GM19372 (cell line): ENCODE results near the gene TIMP3.

Experiments
- ATAC-seq: cut with Tn5 transposase; IDR thresholded peaks from one replicate; pipeline ENCODE4 v1.9.1; 2021; ENCODE audit warnings: mild to moderate bottlenecking, low read depth, moderate library complexity; ENCODE audit not compliant: unreplicated experiment

Gene TIMP3

GRCh38 chr22:32827049-32827602, 25.6 kb downstream of the TIMP3 start:
- no peak for ATAC-seq

GRCh38 chr22:32828150-32828549, 26.6 kb downstream of the TIMP3 start:
- ATAC-seq = no peak

- ATAC-seq = no peak
Observed at GRCh38 chr22:32828561-32828960, 27.1 kb downstream of the TIMP3 start.

- ATAC-seq = no peak
Observed at GRCh38 chr22:32829451-32829851, 27.9 kb downstream of the TIMP3 start.

GRCh38 chr22:32830473-32830872, 29.0 kb downstream of the TIMP3 start:
- ATAC-seq = no peak

- no peak for ATAC-seq
Observed at GRCh38 chr22:32830957-32831356, 29.5 kb downstream of the TIMP3 start.

GRCh38 chr22:32831584-32831983, 30.1 kb downstream of the TIMP3 start:
- ATAC-seq = no peak

GRCh38 chr22:32832174-32832573, 30.7 kb downstream of the TIMP3 start:
- ATAC-seq = no peak

GRCh38 chr22:32836280-32837123, 35.0 kb downstream of the TIMP3 start:
- ATAC-seq = no peak

- ATAC-seq = no peak
Observed at GRCh38 chr22:32837142-32837541, 35.6 kb downstream of the TIMP3 start.

GRCh38 chr22:32837803-32838202, 36.3 kb downstream of the TIMP3 start:
- ATAC-seq = no peak

GRCh38 chr22:32839831-32840584, 38.5 kb downstream of the TIMP3 start:
- no peak for ATAC-seq

- no peak for ATAC-seq
Observed at GRCh38 chr22:32841175-32841574, 39.7 kb downstream of the TIMP3 start.

GRCh38 chr22:32842486-32842885, 41.0 kb downstream of the TIMP3 start:
- no peak for ATAC-seq

GRCh38 chr22:32843300-32843699, 41.8 kb downstream of the TIMP3 start:
- ATAC-seq = no peak

- ATAC-seq = no peak
Observed at GRCh38 chr22:32844251-32844650, 42.7 kb downstream of the TIMP3 start.

GRCh38 chr22:32846780-32847491, 45.4 kb downstream of the TIMP3 start:
- no peak for ATAC-seq

- ATAC-seq = no peak
Observed at GRCh38 chr22:32848226-32848625, 46.7 kb downstream of the TIMP3 start.

- no peak for ATAC-seq
Observed at GRCh38 chr22:32849501-32849900, 48.0 kb downstream of the TIMP3 start.

- ATAC-seq = no peak
Observed at GRCh38 chr22:32850157-32850556, 48.7 kb downstream of the TIMP3 start.
